ENCODE data around the gene IBA57. TPM values are rescaled to one million over a fixed set of nuclear protein-coding genes. Genes with fewer than 3 reads are reported as not detected.
"Not testable (repeated sequence)": the region's sequence is repeated elsewhere in the genome, so short reads cannot be mapped to it uniquely, and the experiment has no call there.

Gene IBA57
- total RNA-seq, 1 donor from 2014 or later: 6.9 TPM

- DNase-seq (ENCODE audit: low read depth, low spot score): no peak
These were observed 7.3 kb downstream of the IBA57 start for GRCh38 chr1:228172591-228173527.

- not testable (repeated sequence) for DNase-seq (ENCODE audit: low read depth, low spot score)
These were observed 8.2 kb downstream of the IBA57 start for GRCh38 chr1:228173528-228174481.

GRCh38 chr1:228174482-228175315 is 9.1 kb downstream of the IBA57 start:
- DNase-seq (ENCODE audit: low read depth, low spot score): no peak

DNA sequence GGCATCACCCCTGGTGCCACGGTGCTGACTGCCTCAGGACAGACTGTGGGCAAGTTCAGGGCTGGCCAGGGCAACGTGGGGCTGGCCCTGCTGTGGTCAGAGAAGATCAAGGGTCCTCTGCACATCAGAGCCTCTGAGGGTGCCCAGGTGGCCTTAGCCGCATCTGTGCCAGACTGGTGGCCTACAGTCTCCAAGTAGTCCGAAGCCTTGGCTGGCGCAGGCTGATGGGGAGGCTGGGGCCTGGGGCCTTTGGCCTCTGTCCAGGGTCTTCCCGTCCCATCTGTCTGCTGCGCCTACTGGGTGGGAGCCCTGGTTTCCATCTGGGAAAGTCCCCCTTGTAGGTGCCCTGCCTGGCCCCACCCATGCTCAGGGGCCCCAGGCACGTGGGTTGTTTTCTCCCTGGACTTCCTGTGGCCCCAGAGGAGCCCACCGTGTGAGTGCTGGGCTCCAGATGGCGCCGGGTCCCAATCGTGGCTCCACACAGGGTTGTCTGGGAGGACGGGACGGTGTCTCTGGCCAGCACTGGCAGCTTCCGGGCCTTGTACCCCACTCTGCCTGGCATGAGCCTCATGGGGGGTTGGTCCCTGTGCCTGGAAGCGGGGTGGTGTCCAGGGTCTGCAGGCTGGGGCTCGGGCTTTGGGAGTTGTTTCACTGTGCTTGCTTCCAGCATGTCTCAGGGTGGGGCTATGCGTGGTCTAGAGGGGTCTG is 9.9 kb downstream of the IBA57 start:
- no peak for DNase-seq (ENCODE audit: low read depth, low spot score)

DNA sequence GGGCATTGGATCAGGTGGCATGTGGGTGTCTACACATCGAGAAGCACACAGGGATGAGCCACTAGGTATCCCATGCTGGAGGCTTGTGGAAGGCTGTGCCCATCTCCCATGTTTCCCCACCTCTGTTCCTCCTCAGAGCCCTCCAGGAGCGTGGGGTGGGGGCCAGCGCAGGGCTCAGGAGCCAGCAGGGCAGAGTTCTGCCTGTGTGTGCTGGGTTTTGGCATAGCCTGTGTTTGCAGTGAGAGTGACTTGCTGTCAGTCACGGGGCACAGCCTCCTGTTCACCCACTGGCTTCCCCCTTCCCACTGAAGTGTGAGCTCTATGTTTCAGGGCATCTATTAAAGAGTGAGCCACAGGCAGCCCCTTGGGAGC is 10.4 kb downstream of the IBA57 start:
- DNase-seq (ENCODE audit: low read depth, low spot score): no peak

DNA sequence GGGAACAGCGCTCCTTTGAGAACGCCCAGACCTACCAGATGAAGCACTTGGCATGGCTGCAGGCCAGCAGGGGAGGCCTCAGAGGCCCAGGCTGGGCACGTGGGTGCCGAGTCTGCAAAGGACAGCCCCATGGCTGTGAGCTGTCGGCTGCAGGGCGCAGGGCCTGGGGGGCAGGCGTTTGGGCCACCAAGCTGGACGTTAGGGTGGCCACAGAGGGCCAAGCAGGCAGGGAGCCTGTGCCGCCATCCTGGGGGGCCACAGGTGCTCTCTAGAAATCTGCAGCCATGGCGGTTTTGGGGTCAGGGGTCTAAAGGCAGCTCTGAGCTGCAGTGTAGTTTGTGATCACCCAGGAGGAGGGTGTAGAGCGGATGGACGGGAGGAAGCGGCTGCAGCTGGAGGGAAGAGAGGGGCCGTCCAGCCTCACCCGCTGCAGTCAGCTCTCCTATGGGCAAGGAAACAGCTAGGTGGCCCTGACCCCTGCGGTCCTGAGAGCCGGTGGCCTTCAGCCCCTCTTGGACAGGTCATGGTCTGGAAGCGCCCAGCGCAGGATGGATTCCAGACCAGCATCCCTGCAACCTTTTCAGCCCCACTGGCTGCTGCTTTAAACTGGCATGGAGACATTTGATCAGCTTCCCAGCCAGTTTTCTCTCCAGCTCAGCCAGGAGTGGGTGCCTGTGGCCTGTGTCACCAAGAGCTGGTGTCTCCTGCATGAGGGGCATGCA is 11.0 kb downstream of the IBA57 start:
- DNase-seq (ENCODE audit: low read depth, low spot score): no peak

DNA sequence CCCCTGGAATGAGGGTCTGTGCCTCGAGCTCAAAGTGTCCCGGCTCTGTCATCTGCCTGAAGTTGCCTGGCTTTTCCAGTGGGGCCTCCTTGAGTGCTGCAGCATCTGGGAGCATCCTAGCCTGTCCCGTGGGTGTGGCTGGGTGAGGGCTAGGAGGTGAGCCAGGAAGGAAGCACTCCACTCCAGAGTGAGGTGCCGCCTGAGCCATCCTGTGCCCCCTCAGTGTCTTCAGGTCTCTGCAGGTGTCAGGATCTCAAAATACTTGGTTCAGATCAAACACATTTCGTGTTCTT is 11.5 kb downstream of the IBA57 start:
- no peak for DNase-seq (ENCODE audit: low read depth, low spot score)

GRCh38 chr1:228177721-228178710 is 12.4 kb downstream of the IBA57 start:
- DNase-seq (ENCODE audit: low read depth, low spot score): no peak

GRCh38 chr1:228178737-228179684 is 13.4 kb downstream of the IBA57 start:
- no peak for DNase-seq (ENCODE audit: low read depth, low spot score)

DNA sequence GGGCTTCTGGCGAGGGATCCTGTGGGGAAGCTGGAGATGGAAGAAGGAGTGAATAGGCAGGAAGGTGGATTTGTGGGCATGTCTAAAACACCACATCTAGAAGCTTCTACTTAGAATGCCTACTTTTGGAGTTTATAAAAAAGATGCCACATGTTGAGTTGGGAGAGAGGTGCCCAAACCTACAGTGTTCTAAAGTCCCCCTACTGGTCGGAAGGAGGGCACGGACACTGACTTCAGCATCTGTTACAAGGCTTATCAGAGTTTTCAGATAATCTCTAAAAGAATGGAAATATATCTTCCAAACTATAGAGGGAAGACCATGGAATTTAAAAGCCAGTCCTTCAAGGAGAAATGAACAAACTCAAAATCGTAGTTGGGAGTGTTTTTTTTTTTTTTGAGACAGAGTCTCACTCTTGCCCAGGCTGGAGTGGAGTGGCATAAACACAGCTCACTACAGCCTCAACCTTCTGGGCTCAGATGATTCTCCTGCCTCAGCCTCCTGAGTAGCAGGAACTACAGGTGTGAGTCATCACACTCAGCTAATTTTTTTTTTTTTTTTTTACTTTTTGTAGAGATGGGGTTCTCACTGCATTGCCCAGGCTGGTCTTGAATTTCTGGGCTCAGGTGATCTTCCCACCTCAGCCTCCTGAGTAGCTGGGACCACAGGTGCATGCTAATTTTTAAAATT is 14.8 kb downstream of the IBA57 start:
- no peak for DNase-seq (ENCODE audit: low read depth, low spot score)

DNA sequence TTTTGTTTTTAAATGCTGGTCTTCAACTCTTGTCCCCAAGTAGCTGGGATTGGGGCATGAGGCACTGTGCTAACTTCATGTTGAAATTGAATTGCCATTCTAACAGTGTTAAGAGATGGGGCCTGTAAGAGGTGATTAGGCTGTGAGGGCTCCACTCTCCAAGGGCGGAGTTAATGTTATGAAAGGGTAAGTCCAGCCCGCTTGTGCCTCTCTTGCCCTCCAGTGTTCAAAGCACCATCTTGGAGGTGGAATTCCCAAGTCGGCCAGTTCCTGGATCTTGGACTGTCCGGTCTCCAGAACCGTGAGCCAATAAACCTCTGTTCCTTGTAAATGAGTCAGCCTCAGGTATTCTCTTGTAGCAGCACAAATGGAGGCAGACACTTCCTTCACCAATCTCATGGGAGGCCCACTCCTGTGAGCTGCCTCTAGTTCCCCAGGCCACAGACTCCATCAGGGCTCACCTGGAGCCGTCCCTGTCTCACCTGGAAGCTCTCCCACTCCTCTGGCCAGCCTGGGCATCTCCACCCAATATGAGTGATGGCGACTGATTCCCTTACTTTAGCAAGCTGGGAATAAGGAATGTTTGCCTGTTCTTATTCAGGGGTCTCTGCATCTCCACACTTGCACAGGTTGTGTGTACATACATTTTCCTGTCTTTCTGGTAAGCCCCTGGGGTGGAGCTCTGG is 15.5 kb downstream of the IBA57 start:
- no peak for DNase-seq (ENCODE audit: low read depth, low spot score)

GRCh38 chr1:228181645-228182034 is 16.0 kb downstream of the IBA57 start:
- no peak for DNase-seq (ENCODE audit: low read depth, low spot score)

GRCh38 chr1:228182296-228183030 is 16.9 kb downstream of the IBA57 start:
- no peak for DNase-seq (ENCODE audit: low read depth, low spot score)

DNA sequence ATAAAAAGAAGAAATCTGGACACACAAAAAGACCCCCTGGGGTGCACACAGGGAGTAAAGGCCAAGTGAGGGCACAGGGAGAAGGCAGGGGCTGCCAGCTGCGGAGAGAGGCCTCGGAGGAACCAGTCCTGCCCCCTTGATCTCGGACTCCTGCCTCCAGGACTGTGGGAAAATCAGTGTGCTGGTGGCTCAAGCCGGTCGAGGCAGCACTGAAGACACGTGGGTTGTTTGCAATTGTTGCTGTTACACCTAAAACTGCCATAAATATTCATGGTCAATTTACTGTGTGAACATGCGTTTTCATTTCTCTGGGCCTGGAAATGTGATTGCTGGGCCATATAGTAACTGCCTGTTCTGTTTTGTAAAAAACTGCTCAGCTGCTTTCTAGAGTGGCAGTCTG is 18.5 kb downstream of the IBA57 start:
- no peak for DNase-seq (ENCODE audit: low read depth, low spot score)

DNA sequence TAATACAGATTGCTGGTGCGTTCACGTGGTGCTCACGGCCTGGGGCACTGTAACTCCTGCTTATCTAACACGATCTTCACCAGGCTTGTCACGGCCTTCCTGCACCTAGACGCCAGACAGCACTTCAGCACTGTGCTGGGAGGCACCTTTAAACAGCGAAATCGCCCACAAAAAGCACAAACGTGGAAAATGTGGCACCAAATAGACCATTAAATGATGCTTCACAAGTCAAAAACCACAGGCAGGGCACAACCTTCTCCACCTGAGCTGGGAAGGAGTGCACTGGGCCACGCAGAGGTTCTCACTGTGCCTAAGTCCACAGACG is 20.0 kb downstream of the IBA57 start:
- no peak for DNase-seq (ENCODE audit: low read depth, low spot score)

DNA sequence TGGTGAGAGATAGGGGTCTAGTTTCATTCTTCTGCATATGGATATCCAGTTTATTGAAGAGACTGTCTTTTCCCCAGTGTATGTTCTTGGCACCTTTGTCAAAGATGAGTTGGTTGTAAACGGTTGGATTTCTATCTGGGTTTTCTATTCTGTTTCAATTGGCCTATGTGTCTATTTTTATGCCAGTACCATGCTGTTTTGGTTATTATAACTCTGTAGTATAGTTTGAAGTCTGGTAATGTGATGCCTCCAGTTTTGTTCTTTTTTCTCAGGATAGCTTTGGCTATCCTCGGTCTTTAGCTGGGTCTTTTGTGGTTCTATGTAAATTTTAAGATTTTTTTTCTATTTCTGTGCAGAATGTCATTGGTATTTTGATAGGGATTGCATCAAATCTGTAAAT is 22.6 kb downstream of the IBA57 start:
- DNase-seq (ENCODE audit: low read depth, low spot score): not testable (repeated sequence)
